Measurements from ENCODE around the gene GLO1.

DNA sequence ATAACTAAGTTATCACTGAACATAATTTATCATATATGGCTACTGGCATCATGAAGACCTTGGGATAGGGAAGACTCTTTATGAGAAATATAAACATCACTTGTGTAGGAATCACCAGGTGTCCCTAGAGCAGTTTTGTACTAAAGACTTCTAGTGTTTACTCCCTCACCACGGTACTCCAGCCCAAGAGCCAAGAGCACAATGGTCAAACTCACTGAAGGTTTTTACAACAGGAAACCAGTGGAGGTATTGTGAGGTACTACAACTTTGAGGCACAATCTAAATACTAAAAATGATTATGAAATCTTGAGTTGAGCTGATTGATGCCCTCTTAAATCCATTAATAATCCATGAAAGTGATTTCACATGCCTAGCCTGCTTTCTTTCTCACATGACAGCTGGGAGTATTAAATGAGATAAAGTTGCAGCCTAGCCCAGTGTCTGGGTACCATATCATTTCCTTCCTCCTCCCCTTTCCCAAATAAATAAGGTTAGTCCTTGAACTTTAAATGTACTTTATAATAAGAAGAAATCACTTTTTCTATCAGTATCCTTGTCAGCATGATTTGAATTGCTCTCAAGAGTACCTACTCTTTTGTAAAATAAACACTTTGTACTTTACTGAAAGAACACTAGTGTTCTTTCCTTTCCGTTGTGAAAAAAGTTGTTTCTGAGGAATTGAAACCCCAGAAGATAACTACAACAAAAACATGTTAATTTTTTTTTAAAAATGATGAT, 26.5 kb downstream of the GLO1 start:
- TF ChIP-seq, protein P1, sequence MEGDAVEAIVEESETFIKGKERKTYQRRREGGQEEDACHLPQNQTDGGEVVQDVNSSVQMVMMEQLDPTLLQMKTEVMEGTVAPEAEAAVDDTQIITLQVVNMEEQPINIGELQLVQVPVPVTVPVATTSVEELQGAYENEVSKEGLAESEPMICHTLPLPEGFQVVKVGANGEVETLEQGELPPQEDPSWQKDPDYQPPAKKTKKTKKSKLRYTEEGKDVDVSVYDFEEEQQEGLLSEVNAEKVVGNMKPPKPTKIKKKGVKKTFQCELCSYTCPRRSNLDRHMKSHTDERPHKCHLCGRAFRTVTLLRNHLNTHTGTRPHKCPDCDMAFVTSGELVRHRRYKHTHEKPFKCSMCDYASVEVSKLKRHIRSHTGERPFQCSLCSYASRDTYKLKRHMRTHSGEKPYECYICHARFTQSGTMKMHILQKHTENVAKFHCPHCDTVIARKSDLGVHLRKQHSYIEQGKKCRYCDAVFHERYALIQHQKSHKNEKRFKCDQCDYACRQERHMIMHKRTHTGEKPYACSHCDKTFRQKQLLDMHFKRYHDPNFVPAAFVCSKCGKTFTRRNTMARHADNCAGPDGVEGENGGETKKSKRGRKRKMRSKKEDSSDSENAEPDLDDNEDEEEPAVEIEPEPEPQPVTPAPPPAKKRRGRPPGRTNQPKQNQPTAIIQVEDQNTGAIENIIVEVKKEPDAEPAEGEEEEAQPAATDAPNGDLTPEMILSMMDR (IDR thresholded peaks at IDR 0.05; ENCODE audit: extremely low read depth in 1 of 2, insufficient read depth in 1 of 2, low read depth in 1 of 2, low read length in 2 of 2), result no peak
- TF ChIP-seq POLR2AphosphoS5 (IDR thresholded peaks at IDR 0.05; ENCODE audit: insufficient read depth, low read depth, low read length) (no peak), EZH2 (IDR thresholded peaks at IDR 0.05; ENCODE audit: borderline replicate concordance, low read depth, low read length, severe bottlenecking) (no peak), FOS (IDR thresholded peaks at IDR 0.05; ENCODE audit: borderline replicate concordance, insufficient read depth, low read length) (no peak), POLR2A (IDR thresholded peaks at IDR 0.05; ENCODE audit: low read depth, low read length) (no peak), GATA2 (IDR thresholded peaks at IDR 0.05; ENCODE audit: insufficient read depth, insufficient read length, low read depth, low read length) (no peak), MYC (IDR thresholded peaks at IDR 0.05; ENCODE audit: low read depth, low read length) (no peak), JUN (IDR thresholded peaks at IDR 0.05; ENCODE audit: borderline replicate concordance, insufficient read depth, insufficient read length, low read depth) (no peak)
- TF ChIP-seq, protein P2, sequence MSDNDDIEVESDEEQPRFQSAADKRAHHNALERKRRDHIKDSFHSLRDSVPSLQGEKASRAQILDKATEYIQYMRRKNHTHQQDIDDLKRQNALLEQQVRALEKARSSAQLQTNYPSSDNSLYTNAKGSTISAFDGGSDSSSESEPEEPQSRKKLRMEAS (IDR thresholded peaks at IDR 0.05; ENCODE audit: insufficient read depth, insufficient read length), result no peak
